H9 (cell line): ENCODE measurements around the gene FAM228A. TPM values are rescaled to one million over a fixed set of nuclear protein-coding genes. Genes with fewer than 3 reads are reported as not detected.

Source experiments
- DNase-seq: peaks from one replicate; pipeline ENCODE4 v3.0.0-alpha.2; 2017
- H2AFZ ChIP-seq: one replicate; pipeline ENCODE4 v1.6.1; 2013; ENCODE audit warnings: mild to moderate bottlenecking, low read length, control low read depth, moderate library complexity
- H2AK5ac ChIP-seq: 2 replicates; pipeline ENCODE4 v1.6.1; 2013; ENCODE audit warnings: low read length, control low read depth, mixed read lengths; ENCODE audit not compliant: insufficient read length
- H2BK120ac ChIP-seq: one replicate; pipeline ENCODE4 v1.6.1; 2013; ENCODE audit warnings: low read depth, mild to moderate bottlenecking, low read length, control low read depth, inconsistent platforms; ENCODE audit not compliant: poor library complexity, severe bottlenecking
- H2BK12ac ChIP-seq: 2 replicates; pipeline ENCODE4 v1.6.1; 2013; ENCODE audit warnings: low read length, control low read depth, mixed read lengths, low read depth; ENCODE audit not compliant: insufficient read length
- H2BK15ac ChIP-seq: 2 replicates; pipeline ENCODE4 v1.6.1; 2013; ENCODE audit warnings: low read depth, low read length, control low read depth
- H2BK20ac ChIP-seq: one replicate; pipeline ENCODE4 v1.6.1; 2013; ENCODE audit warnings: low read depth, mild to moderate bottlenecking, low read length, control low read depth, inconsistent platforms; ENCODE audit not compliant: poor library complexity, severe bottlenecking
- H2BK5ac ChIP-seq: 2 replicates; pipeline ENCODE4 v1.6.1; 2013; ENCODE audit warnings: low read length, control low read depth, mixed read lengths; ENCODE audit not compliant: insufficient read length
- H3K14ac ChIP-seq: 2 replicates; pipeline ENCODE4 v1.6.1; 2013; ENCODE audit warnings: low read length, control low read depth; ENCODE audit not compliant: insufficient read depth
- H3K18ac ChIP-seq: 2 replicates; pipeline ENCODE4 v1.6.1; 2013; ENCODE audit warnings: low read depth, mild to moderate bottlenecking, mixed read lengths, low read length, control low read depth; ENCODE audit not compliant: insufficient read length
- H3K23ac ChIP-seq: 2 replicates; pipeline ENCODE4 v1.6.1; 2013; ENCODE audit warnings: low read length, control low read depth, mixed read lengths, low read depth; ENCODE audit not compliant: insufficient read length
- H3K23me2 ChIP-seq: 2 replicates; pipeline ENCODE4 v1.6.1; 2013; ENCODE audit warnings: low read depth, mild to moderate bottlenecking, mixed read lengths, low read length, control low read depth; ENCODE audit not compliant: insufficient read length, poor library complexity, severe bottlenecking
- H3K27ac ChIP-seq: 2 replicates; pipeline ENCODE4 v1.5.1; 2013; ENCODE audit warnings: low read length, control low read depth, mixed read lengths, low read depth; ENCODE audit not compliant: insufficient read length
- H3K27me3 ChIP-seq: 2 replicates; pipeline ENCODE4 v1.6.1; 2013; ENCODE audit warnings: low read length, control low read depth, inconsistent platforms; ENCODE audit not compliant: insufficient read depth
- H3K4ac ChIP-seq: 2 replicates; pipeline ENCODE4 v1.6.1; 2013; ENCODE audit warnings: low read depth, mild to moderate bottlenecking, control low read depth, inconsistent platforms, low read length, moderate library complexity
- H3K4me1 ChIP-seq: 2 replicates; pipeline ENCODE4 v1.6.1; 2013; ENCODE audit warnings: low read length, control low read depth, inconsistent platforms; ENCODE audit not compliant: insufficient read depth
- H3K4me2 ChIP-seq: 2 replicates; pipeline ENCODE4 v1.6.1; 2013; ENCODE audit warnings: low read length, control low read depth, mixed read lengths; ENCODE audit not compliant: insufficient read length, insufficient read depth
- H3K56ac ChIP-seq: 2 replicates; pipeline ENCODE4 v1.6.1; 2013; ENCODE audit warnings: low read depth, mild to moderate bottlenecking, mixed read lengths, low read length, control low read depth; ENCODE audit not compliant: insufficient read length
- H3K79me1 ChIP-seq: 2 replicates; pipeline ENCODE4 v1.6.1; 2013; ENCODE audit warnings: low read depth, mild to moderate bottlenecking, moderate library complexity, low read length, control low read depth, inconsistent platforms; ENCODE audit not compliant: insufficient read depth, poor library complexity, severe bottlenecking
- H3K79me2 ChIP-seq: 2 replicates; pipeline ENCODE4 v1.6.1; 2013; ENCODE audit warnings: low read length, control low read depth, inconsistent platforms; ENCODE audit not compliant: insufficient read depth
- H3K9ac ChIP-seq: 2 replicates; pipeline ENCODE4 v1.6.1; 2013; ENCODE audit warnings: low read length, control low read depth, mixed read lengths; ENCODE audit not compliant: insufficient read length; ENCODE audit errors: extremely low read depth
- H3K9me3 ChIP-seq: one replicate; pipeline ENCODE4 v1.6.1; 2013; ENCODE audit warnings: low read depth, low read length, inconsistent platforms; ENCODE audit not compliant: control insufficient read depth
- H3T11ph ChIP-seq: one replicate; pipeline ENCODE4 v1.6.1; 2013; ENCODE audit warnings: mild to moderate bottlenecking, low read length, control low read depth, inconsistent platforms
- H4K20me1 ChIP-seq: one replicate; pipeline ENCODE4 v1.6.1; 2013; ENCODE audit not compliant: control insufficient read depth, insufficient read length, insufficient read depth
- H4K5ac ChIP-seq: 2 replicates; pipeline ENCODE4 v1.6.1; 2013; ENCODE audit warnings: low read depth, mild to moderate bottlenecking, mixed read lengths, low read length, control low read depth; ENCODE audit not compliant: insufficient read length
- H4K8ac ChIP-seq: replicated peaks from 2 replicates; pipeline ENCODE4 v1.6.1; 2013; ENCODE audit warnings: low read length, control low read depth, mixed read lengths, low read depth; ENCODE audit not compliant: insufficient read length
- H4K91ac ChIP-seq: 2 replicates; pipeline ENCODE4 v1.6.1; 2013; ENCODE audit warnings: low read depth, mild to moderate bottlenecking, moderate library complexity, mixed read lengths, low read length, control low read depth; ENCODE audit not compliant: insufficient read length
- H3K27ac Mint-ChIP-seq, 3 experiments: 2 replicates in 2 of 3; 3 replicates in 1 of 3; pipeline ENCODE4 v1.8.0; 2020 to 2021; ENCODE audit warnings: mixed read lengths in 3 of 3, mild to moderate bottlenecking in 1 of 3, moderate library complexity in 1 of 3
- H3K27me3 Mint-ChIP-seq: 2 replicates; pipeline ENCODE4 v1.8.0; 2021; ENCODE audit warnings: low read depth, mild to moderate bottlenecking, moderate library complexity, mixed read lengths
- H3K36me3 Mint-ChIP-seq, 3 experiments: 2 replicates in 2 of 3; 3 replicates in 1 of 3; pipeline ENCODE4 v1.8.0; 2020 to 2021; ENCODE audit warnings: low read depth in 3 of 3, mixed read lengths in 3 of 3; ENCODE audit not compliant: insufficient read depth in 1 of 3
- H3K4me1 Mint-ChIP-seq, 2 experiments: 2 replicates each; pipeline ENCODE4 v1.8.0; 2020; ENCODE audit warnings: mixed read lengths in 2 of 2
- H3K4me3 Mint-ChIP-seq, 2 experiments: 2 replicates in 1 of 2; 3 replicates in 1 of 2; pipeline ENCODE4 v1.8.0; 2020 to 2021; ENCODE audit warnings: mild to moderate bottlenecking in 2 of 2, mixed read lengths in 2 of 2, moderate library complexity in 1 of 2
- H3K9me3 Mint-ChIP-seq, 2 experiments: 2 replicates in 1 of 2; 3 replicates in 1 of 2; pipeline ENCODE4 v1.8.0; 2020; ENCODE audit warnings: mild to moderate bottlenecking in 2 of 2, mixed read lengths in 2 of 2, moderate library complexity in 1 of 2
- total RNA-seq: library from RNA; stranded (reverse); gene quantifications from 2 replicates; pipeline ENCODE4 v1.2.1, GENCODE V29; 2021
- TF ChIP-seq, protein P1 (sequence below): fragments of 200-600 bp; sonication (generic); conservative IDR thresholded peaks from 3 replicates; pipeline ENCODE4 v1.8.0; 2021; ENCODE audit warnings: antibody characterized with exemption, mild to moderate bottlenecking

FAM228A gene
- total RNA-seq, 1 experiment from 2014 or later, result not detected

DNA sequence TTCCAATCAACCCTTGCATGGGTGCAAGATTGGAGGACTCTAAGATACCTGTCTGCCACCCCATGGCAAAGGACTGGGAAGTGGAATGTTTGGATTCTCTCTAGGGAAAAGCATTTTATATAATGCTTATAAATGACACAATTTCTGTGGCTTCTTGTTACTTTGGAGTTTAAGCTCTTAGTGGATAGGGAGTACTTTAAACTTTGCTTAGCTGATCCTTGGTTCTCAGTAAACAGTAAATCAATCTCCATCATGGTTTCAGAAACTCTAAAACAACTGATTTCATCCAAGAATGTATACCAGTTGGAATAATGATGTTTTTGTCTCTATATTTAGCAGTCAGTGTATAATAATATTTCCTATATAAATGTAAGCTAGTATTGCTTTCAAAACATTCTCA lies 14.1 kb upstream of the FAM228A start:
- peaks cover 0 to 5% (median 0%) of the 10 kb centered on the region in 3 experiments; a peak in 3 of 7 replicates for H3K36me3 Mint-ChIP-seq
- H3K9ac ChIP-seq, result no peak overlapping the region
- no peak overlapping the region for H2AK5ac ChIP-seq

More for the DNA sequence above, 14.1 kb upstream of the FAM228A start:
- Histone ChIP-seq H4K91ac (no peak overlapping the region), H2BK15ac (no peak overlapping the region), H2AFZ (no peak overlapping the region), H2BK5ac (no peak overlapping the region), H3K4ac (no peak overlapping the region), H3K9me3 (no peaks in the 10 kb centered on the region), H4K20me1 (no peaks in the 10 kb centered on the region), H3K27ac (no peak overlapping the region), H2BK120ac (no peak overlapping the region), H3K4me2 (no peak overlapping the region), H3K56ac (no peak overlapping the region), H3K23ac (no peak overlapping the region), H3K23me2 (no peaks in the 10 kb centered on the region), H2BK12ac (no peak overlapping the region), H3K18ac (no peak overlapping the region), H3K79me1 (no peaks in the 10 kb centered on the region), H2BK20ac (no peak overlapping the region), H3T11ph (no peak overlapping the region), H4K8ac (no peak overlapping the region), H3K79me2 (no peaks in the 10 kb centered on the region), H4K5ac (no peak overlapping the region), H3K27me3 (no peaks in the 10 kb centered on the region), H3K4me1 (no peaks in the 10 kb centered on the region), H3K14ac (no peak overlapping the region)
- peaks cover 0 to 3% of the 10 kb centered on the region in 2 experiments; a peak in 2 of 4 replicates for H3K4me1 Mint-ChIP-seq
- TF ChIP-seq, protein P1, sequence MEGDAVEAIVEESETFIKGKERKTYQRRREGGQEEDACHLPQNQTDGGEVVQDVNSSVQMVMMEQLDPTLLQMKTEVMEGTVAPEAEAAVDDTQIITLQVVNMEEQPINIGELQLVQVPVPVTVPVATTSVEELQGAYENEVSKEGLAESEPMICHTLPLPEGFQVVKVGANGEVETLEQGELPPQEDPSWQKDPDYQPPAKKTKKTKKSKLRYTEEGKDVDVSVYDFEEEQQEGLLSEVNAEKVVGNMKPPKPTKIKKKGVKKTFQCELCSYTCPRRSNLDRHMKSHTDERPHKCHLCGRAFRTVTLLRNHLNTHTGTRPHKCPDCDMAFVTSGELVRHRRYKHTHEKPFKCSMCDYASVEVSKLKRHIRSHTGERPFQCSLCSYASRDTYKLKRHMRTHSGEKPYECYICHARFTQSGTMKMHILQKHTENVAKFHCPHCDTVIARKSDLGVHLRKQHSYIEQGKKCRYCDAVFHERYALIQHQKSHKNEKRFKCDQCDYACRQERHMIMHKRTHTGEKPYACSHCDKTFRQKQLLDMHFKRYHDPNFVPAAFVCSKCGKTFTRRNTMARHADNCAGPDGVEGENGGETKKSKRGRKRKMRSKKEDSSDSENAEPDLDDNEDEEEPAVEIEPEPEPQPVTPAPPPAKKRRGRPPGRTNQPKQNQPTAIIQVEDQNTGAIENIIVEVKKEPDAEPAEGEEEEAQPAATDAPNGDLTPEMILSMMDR, result no peak
- H3K27ac Mint-ChIP-seq, result no peak overlapping the region; a peak in 1 of 7 replicates
- no peaks in the 10 kb centered on the region for H3K27me3 Mint-ChIP-seq
- H3K4me3 Mint-ChIP-seq, result no peak overlapping the region
- H3K9me3 Mint-ChIP-seq, result peaks cover 8 to 14% of the 10 kb centered on the region in 2 experiments; a peak in 4 of 5 replicates
- DNase-seq, result no peak
